K562 (cell line): ENCODE data around the gene PHKG2. TPM values are rescaled to one million over a fixed set of nuclear protein-coding genes. Genes with fewer than 3 reads are reported as not detected.

Source experiments
- BHLHE40 ChIP-seq: IDR thresholded peaks from 2 replicates; pipeline ENCODE4 v1.6.1; 2011; ENCODE audit warnings: low read length, improper control_type of control experiment
- HMGN3 ChIP-seq: IDR thresholded peaks from 2 replicates; pipeline ENCODE4 v1.6.1; 2011; ENCODE audit warnings: borderline replicate concordance, low read depth, mild to moderate bottlenecking, mixed read lengths, low read length; ENCODE audit not compliant: insufficient read length; ENCODE audit errors: extremely low read depth
- HMGXB4 ChIP-seq: sonication (generic); formaldehyde crosslinking; IDR thresholded peaks from 2 replicates; pipeline ENCODE4 v1.8.1; 2023; ENCODE audit warnings: mild to moderate bottlenecking, missing genetic modification reagents
- SAP30 ChIP-seq: fragments of 200-600 bp; sonication (generic); IDR thresholded peaks from 2 replicates; pipeline ENCODE4 v1.6.1; 2012; ENCODE audit warnings: borderline replicate concordance, low read depth, mild to moderate bottlenecking, moderate library complexity, low read length, control low read depth, inconsistent platforms; ENCODE audit not compliant: insufficient read depth, poor library complexity, severe bottlenecking
- SP2 ChIP-seq: IDR thresholded peaks from 2 replicates; pipeline ENCODE4 v1.6.1; 2011; ENCODE audit warnings: mild to moderate bottlenecking, low read depth, low read length, moderate library complexity; ENCODE audit not compliant: poor library complexity, severe bottlenecking; ENCODE audit errors: extremely low read depth
- polyA plus RNA-seq, 8 experiments: library from polyadenylated mRNA; depleted of rRNA in 4 of 8; stranded (reverse) in 5 of 8; unstranded in 3 of 8; fragments of >200 nt; fragmentation: Nextera tagmentation in 2 of 8; fragmentation: Illumina TruSeq in 1 of 8; extraction: Ambion mirVana in 2 of 8; extraction: Trizol in 1 of 8; gene quantifications; 2 replicates each; pipeline versions ENCODE4 v1.2.1 to v1.2.3, GENCODE V29; 2011 to 2014; ENCODE audit warnings: inconsistent platforms in 1 of 8, missing spikeins in 1 of 8
- total RNA-seq, 7 experiments: library from RNA; depleted of rRNA in 6 of 7; stranded (reverse); fragments of >200 nt in 6 of 7; fragmentation: Illumina TruSeq in 2 of 7; extraction: Trizol in 2 of 7; gene quantifications; 2 replicates each; pipeline versions ENCODE4 v1.2.1 to v1.2.3, GENCODE V29; 2011 to 2021; ENCODE audit warnings: low replicate concordance in 1 of 7

PHKG2 gene
- total and polyA plus RNA-seq, 9 of the 15 experiments (the other 6 are each of a cell fraction or from before 2014, with no cell fraction given), result 5.8 to 54.2 (median 30.7) TPM

- TF ChIP-seq BHLHE40 (0 out of 2 replicates have a peak, but pooled peaks have one; percentile 34), SP2 (peak; percentile 85), SAP30 (peak; percentile 58), HMGN3 (peak; percentile 41), HMGXB4 (CRISPR knock-in tag) (peak; percentile 56; the same call in 1 of the 2 replicates)
Observed at GRCh38 chr16:30786936-30787612, 38.8 kb downstream of the PHKG2 start, which contains the start of gene ZNF629 (continued).
